ENCODE data around the gene PROM2. TPM values are rescaled to one million over a fixed set of nuclear protein-coding genes. Genes with fewer than 3 reads are reported as not detected.

PROM2 gene
- total RNA-seq, 1 donor from 2014 or later, result 1.7 TPM

- no peak overlapping the region for H3K4me3 Mint-ChIP-seq (ENCODE audit: unreplicated experiment)
- H3K36me3 Mint-ChIP-seq (ENCODE audit: low read depth), result no peaks in the 10 kb centered on the region
- peaks cover 12% of the 10 kb centered on the region for H3K4me1 Mint-ChIP-seq (ENCODE audit: low read depth)
- no peaks in the 10 kb centered on the region for H3K9me3 Mint-ChIP-seq (ENCODE audit: low read depth)
- H3K27me3 Mint-ChIP-seq (ENCODE audit: low read depth), result peaks cover 8% of the 10 kb centered on the region
- TF ChIP-seq CTCF (IDR thresholded peaks at IDR 0.05), result no peak
- H3K27ac Mint-ChIP-seq (ENCODE audit: unreplicated experiment), result no peak overlapping the region
- DNase-seq (ENCODE audit: low spot score), result no peak
Measured at GRCh38 chr2:95319481-95320343, 45.5 kb downstream of the PROM2 start.

GRCh38 chr2:95320344-95320712 is 46.1 kb downstream of the PROM2 start:
- DNase-seq (ENCODE audit: low spot score), result no peak
- Mint-ChIP-seq H3K36me3 (ENCODE audit: low read depth) (no peaks in the 10 kb centered on the region), H3K4me3 (ENCODE audit: unreplicated experiment) (no peak overlapping the region), H3K27ac (ENCODE audit: unreplicated experiment) (no peak overlapping the region), H3K9me3 (ENCODE audit: low read depth) (no peaks in the 10 kb centered on the region), H3K27me3 (ENCODE audit: low read depth) (peaks cover 5% of the 10 kb centered on the region), H3K4me1 (ENCODE audit: low read depth) (peaks cover 12% of the 10 kb centered on the region)
- no peak for TF ChIP-seq CTCF (IDR thresholded peaks at IDR 0.05)

- Mint-ChIP-seq H3K27me3 (ENCODE audit: low read depth) (peaks cover 5% of the 10 kb centered on the region), H3K4me3 (ENCODE audit: unreplicated experiment) (no peak overlapping the region), H3K4me1 (ENCODE audit: low read depth) (peaks cover 8% of the 10 kb centered on the region), H3K9me3 (ENCODE audit: low read depth) (no peaks in the 10 kb centered on the region), H3K27ac (ENCODE audit: unreplicated experiment) (no peak overlapping the region), H3K36me3 (ENCODE audit: low read depth) (no peaks in the 10 kb centered on the region)
- no peak for TF ChIP-seq CTCF (IDR thresholded peaks at IDR 0.05)
- no peak for DNase-seq (ENCODE audit: low spot score)
Measured at GRCh38 chr2:95320986-95321767, 46.9 kb downstream of the PROM2 start.

- DNase-seq (ENCODE audit: low spot score), result no peak
- Mint-ChIP-seq H3K27me3 (ENCODE audit: low read depth) (peaks cover 5% of the 10 kb centered on the region), H3K27ac (ENCODE audit: unreplicated experiment) (no peak overlapping the region), H3K4me3 (ENCODE audit: unreplicated experiment) (no peak overlapping the region), H3K36me3 (ENCODE audit: low read depth) (no peaks in the 10 kb centered on the region), H3K4me1 (ENCODE audit: low read depth) (no peaks in the 10 kb centered on the region), H3K9me3 (ENCODE audit: low read depth) (no peaks in the 10 kb centered on the region)
- TF ChIP-seq CTCF (IDR thresholded peaks at IDR 0.05), result peak; percentile 67
Measured at GRCh38 chr2:95323347-95324155, 49.3 kb downstream of the PROM2 start.

GRCh38 chr2:95325026-95325425 is 50.8 kb downstream of the PROM2 start:
- Mint-ChIP-seq H3K27ac (ENCODE audit: unreplicated experiment) (peak overlapping the region; percentile 53), H3K4me1 (ENCODE audit: low read depth) (no peaks in the 10 kb centered on the region)

More at GRCh38 chr2:95325026-95325425, 50.8 kb downstream of the PROM2 start:
- H3K4me3 Mint-ChIP-seq (ENCODE audit: unreplicated experiment), result no peak overlapping the region
- H3K9me3 Mint-ChIP-seq (ENCODE audit: low read depth), result no peaks in the 10 kb centered on the region
- H3K27me3 Mint-ChIP-seq (ENCODE audit: low read depth), result peaks cover 3% of the 10 kb centered on the region
- no peaks in the 10 kb centered on the region for H3K36me3 Mint-ChIP-seq (ENCODE audit: low read depth)
- no peak for DNase-seq (ENCODE audit: low spot score)
- TF ChIP-seq CTCF (IDR thresholded peaks at IDR 0.05), result no peak

Data from chondrocyte (in vitro differentiated cells).